NCI-H1048 (cell line): ENCODE measurements around the gene C4orf51.
"Not testable (repeated sequence)": the region's sequence is repeated elsewhere in the genome, so short reads cannot be mapped to it uniquely, and the experiment has no call there.

Experiments used
- DNase-seq: peaks from one replicate; lab custom pipeline; 2025; lab: John Stamatoyannopoulos, UW

The C4orf51 gene

DNA sequence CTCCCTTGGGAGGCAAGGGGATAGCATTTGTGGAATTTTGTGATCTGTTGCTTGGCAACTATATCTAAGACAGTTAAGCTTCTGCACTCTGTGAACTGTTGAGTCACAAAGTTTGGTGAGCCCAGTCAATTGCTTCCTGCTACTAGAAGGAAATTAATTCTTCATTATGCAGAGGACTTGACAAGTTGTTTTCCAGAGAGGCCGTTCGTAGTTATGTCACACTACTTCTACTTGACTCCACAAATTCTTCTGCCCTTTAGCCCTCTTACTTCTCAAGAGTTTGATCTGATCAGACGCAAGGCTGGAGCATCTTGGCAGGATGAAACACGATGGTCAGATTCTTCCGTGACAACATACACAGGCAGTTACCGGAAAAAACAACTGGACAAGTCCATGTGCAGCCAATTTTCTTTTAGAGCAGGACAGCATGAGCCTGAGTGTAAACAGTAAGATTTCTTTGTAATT, at the start of gene C4orf51:
Gene C4orf51 (plus strand): TSS at position 156 of the 465 bp plus-strand sequence. CDS start 58 bp downstream, at position 214.
- no peak for DNase-seq

DNA sequence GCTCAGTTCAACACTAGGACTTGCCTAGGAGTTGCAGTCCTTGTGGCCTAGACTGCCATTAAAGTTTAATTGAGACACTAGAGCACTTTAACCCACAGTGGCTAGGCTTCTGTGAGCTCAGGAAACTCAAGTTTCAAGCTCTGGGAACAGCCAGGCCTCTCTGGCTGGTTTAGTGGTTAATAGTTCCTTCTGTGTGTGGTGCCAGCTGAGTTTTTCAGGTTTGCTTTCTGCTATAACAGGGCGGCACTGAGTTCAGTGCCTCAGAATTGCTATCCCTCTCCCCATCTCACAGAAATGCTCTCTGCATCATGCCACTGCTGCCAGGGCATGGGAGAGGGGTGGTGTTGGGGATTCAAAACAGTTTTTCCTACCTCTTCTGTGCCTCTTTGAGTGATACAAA, 44.8 kb upstream of the C4orf51 start:
- DNase-seq = no peak

DNA sequence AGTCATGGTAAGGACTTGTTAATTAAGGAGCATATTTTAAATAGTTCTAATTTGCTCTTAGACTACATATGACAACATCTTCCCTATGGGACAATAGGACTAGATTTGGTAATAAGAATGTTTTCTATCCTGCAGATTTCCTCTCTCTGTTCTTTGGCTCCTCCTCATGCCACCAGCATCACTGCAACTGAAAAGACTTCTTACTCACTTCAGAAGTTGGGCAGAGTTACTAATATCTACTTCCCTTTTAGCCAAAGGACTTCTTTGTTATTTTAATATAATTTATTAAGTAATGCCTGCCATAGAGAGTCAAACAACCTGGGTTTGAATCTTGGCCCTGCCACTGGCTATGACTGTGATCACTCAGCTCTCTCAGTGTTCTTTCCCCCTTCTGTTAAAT, 44.3 kb upstream of the C4orf51 start:
- no peak for DNase-seq

DNA sequence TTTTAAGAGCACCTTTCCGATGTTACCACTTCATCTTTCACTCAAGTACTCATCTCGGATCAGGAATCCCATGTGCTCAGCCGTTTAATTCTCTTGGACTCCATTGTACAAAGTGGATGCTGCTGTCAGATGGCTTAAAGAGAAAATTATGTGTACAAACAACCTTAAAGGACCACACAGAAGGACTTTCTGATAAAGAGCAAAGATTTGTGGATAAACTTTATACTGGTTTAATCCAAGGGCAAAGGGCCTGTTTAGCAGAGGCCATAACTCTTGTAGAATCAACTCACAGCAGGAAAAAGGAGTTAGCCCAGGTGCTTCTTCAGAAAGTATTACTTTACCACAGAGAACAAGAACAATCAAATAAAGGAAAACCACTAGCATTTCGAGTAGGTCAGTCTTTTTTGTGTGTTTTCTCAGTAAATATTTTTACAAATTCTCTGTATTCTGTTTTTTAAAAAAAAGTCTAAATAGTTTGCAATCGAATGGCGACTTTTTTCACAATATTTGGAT, 40.7 kb upstream of the C4orf51 start:
- no peak for DNase-seq

DNA sequence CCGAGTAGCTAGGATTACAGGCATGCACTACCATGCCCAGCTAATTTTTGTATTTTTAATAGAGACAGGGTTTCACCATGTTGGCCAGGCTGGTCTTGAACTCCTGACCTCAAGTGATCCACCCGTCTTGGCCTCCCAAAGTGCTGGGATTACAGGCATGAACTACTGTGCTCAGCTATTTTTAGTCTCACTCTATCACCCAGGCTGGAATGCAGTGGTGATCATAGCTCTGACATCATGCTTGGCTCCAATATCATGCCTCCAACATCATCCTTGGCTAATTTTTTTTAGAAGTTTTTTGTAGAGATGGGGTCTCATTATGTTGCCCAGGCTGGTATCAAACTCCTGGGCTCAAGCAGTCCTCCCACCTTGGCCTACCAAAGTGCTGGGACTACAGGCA, 39.7 kb upstream of the C4orf51 start:
- not testable (repeated sequence) for DNase-seq

DNA sequence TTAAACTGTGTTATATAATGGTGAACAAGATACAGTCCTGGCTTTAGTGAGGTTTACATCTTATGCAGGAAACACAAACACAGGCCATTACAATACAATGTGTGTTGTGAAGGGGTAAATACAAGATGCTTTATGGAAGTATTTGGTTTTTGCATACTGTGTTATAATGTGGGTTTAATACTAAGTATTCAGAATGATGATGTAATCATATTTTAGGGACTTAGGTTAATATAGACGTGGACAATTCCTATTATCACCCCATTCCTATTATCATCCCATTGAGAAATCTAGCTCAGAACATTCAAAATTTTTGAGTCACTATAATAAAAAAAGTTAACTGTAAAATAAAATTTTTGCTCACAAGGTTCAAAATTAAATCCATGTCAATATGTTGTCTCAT, 36.7 kb upstream of the C4orf51 start:
- DNase-seq = no peak

DNA sequence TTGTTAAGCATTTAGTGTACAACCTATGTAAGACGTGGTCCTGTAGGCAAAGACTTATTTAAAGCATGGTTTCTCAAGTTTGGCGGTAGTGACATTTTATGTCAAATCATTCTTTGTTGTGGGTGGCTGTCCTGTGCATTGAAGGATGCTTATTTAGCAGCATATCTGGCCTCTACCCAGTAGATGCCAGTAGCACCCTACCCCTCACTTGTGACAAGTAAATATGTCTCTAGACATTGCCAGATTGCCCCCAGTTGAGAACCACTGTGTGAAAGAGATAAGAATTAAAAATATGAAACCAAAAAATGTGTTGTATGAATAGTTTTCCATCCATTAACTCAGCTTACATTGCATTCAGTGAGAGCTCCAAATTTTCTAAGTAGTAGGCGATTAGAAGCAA, 35.2 kb upstream of the C4orf51 start:
- no peak for DNase-seq

DNA sequence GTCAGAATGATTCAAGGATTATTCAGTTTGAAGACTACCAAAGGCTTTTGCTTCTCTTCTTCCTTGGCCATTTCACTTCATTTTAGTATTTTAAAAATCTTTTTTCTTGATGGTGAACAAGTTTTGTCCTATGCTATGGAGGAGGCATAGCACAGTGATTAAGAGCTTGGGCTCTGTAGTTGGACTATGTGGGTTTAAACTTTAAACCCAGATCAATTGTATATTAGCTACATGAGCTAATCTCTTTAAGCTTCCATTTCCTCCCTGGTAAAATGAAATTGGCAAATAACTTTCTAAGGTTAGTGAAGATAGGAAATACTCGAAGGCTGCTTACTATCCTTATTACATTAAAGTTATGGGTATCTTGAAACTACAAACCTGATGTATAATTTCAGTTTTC, 23.8 kb upstream of the C4orf51 start:
- no peak for DNase-seq

DNA sequence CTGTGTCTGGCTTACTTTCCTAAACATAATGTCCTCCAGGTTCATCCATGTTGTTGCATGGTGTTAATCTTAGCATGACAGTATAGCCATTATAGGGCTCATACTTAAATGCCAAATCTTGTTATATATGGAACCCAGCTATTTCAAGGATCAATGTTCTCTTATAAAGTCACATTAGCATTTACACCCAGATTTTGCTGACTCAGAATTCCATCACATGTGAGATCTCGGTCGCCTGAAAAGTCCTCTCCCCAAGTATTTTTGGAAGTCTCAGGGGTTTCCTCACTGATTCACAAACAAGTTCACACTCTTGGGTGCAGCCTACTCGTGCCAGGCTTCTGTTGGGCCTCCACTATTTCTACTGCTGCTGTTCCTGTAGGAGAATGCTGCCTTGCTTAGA, 19.9 kb upstream of the C4orf51 start:
- DNase-seq = no peak

DNA sequence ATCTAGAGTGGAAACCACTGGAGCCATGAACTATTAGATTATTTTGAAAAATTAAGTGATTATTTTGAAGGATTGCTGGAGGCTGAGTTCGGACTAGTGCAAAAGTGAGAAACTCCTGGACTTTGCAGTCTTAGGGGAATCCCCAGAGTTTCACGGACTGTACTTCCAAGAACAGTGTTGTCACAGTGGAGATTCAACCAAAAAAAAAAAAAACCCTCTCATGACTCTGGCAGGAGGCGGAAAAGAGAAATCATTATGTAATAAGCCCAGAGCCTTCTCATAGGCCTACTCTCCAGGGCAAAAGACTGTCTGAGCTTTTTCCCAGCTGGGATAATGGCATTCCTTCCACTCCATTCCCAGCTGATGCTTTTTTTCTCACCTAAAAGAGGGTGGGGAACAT, 16.8 kb upstream of the C4orf51 start:
- DNase-seq = no peak

DNA sequence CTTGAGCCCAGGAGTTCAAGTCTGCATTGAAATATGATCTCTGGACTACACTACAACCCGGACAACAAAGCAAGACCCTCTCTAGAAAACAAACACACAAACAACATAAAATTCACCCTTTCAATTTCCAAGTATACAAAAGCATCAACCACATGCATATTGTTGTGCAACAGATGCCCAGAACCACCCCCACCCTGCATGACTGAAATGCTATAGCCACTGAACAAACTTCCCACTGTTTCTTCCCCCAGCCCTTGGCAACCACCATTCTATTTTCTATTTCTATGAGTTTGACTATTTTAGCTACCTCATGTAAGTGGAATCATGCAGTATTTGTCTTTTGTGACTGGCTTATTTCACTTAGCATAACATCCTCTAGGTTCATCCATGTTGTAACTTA, 14.2 kb upstream of the C4orf51 start:
- no peak for DNase-seq

DNA sequence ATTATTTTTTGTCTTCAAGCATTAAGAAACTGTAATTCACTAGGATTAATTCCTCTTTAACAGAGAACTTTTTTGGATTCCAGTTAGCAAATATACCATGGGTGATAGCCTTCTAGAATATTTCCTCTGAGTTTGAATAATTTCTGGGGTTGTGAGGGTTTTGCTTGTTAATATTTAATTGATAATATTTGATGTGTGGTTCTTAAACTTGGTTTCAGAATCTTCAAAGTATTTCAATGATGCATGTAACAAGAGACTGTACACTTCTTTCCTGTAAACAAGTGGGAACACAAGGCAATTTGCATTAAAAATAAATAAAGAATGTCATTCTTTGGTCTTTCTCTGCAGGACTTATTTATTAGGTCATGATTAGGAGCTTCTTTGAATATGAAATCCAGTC, 9.5 kb upstream of the C4orf51 start:
- DNase-seq = no peak

DNA sequence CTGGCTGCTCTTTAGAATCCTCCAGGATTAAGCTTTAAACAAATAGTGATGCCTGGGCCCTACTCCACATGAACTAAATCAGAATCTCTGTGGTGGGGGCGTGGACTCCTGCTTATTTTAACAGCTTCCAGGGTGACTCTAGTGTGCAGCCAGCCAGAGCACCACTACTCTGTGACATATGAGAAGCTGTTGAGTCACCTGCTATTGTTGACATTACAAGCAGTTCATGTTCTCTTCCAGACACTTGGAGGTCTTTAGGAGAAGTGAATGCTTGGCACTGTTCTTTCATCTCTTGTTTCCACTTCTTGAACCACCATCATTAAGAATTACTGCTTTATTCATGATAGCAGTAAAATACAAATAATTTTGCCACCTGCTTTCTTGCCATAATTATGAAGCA, 426 bp upstream of the C4orf51 start:
- no peak for DNase-seq

DNA sequence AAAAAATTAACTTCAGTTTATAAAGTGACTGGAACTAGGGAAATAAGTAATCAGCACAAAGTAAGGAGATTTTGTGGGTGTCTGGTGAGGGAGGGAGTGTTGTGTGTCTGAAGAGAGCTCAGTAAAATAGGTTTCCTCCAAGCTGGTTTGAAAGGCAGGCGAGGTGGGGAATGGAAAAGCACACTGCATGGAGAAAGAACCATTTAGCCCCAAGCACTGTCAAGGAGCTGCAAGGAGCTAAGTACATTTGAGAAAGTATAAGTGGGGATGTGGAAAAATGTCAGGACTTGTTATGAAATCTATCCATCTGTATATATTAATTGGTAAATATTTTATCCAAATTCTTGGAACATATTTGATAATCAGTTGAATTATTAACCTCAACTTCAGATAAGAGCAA, 956 bp downstream of the C4orf51 start:
- no peak for DNase-seq

DNA sequence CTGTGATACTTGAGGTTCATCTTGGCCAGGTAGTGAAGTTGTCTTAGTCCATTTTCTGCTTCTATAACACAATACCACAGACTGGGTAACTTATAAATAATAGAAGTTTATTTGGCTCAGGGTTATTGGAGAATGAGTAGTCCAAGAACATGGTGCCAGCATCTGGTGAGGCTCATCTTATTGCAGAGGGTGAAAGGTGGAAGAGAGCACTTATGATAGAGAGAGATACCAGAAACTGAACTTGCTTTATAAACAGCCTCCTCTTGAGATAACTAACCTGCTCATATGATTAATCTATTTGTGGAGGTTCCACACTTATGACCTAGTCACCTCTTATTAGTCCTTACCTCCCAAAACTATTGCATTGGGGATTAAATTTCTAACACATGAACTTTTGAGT, 1.6 kb downstream of the C4orf51 start:
- DNase-seq = no peak

DNA sequence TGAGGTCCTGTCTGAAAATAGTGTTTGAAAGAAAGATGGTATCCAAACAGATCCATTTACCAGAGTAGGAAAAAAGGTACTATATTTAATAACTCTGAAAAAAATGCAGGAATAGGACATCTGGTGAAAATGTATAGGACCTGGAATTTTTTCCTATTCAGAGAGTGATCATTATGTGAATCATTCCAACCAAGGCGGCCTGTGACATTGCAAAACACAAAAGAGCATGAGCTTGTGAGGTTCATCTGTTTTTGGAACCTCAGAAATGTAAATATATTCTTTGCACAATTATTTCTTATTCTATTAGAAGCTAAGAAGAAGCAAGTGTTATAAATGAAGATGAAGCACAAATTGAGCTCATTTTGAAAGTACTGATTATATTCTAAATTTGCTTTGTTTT, 2.0 kb downstream of the C4orf51 start:
- no peak for DNase-seq

DNA sequence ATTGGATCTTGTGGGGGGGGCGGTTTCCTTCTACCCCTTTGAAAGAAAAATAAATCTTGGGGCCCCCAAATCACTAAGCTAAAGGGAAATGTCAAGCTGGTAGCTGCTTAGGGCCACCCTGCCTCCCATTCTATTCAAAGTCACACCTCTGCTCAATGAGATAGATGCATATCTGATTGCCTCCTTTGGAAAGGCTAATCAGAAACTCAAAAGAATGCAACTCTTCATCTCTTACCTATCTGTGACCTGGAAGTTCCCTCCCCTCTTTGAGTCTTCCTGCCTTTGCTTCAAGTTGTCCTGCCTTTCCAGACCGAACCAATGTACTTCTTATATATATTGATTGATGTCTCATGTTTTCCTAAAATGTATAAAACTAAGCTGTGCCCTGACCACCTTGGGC, 7.0 kb downstream of the C4orf51 start:
- no peak for DNase-seq

DNA sequence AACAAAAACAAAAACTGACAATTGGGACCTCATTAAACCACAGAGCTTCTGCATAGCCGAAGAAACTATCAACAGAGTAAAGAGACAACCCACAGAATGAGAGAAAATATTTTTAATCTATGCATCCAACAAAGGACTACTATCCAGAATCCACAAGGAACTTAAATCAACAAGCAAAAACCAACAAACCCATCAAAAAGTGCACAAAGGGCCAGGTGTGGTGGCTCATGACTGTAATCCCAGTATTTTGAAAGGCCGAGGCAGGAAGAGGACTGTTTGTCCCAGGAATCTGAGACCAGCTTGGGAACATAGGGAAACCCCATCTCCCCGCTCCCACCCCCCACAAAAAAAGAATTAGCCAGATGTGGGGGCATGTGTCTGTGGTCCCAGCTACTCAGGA, 10.7 kb downstream of the C4orf51 start:
- no peak for DNase-seq

DNA sequence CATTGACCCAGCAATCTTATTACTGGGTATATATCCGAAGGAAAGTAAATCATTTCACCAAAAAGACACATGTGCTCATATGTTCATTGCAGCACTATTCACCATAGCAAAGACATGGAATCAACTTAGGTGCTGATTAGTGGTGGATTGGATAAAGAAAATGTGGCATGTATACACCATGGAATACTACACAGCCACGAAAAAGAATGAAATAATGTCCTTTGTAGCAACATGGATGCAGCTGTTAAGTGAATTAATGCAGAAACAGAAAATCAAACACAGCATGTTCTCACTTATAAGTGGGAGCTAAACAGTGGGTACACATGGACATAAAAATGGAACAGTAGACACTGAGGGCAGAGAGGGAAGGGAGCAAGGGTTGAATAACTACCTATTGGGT, 11.5 kb downstream of the C4orf51 start:
- not testable (repeated sequence) for DNase-seq

DNA sequence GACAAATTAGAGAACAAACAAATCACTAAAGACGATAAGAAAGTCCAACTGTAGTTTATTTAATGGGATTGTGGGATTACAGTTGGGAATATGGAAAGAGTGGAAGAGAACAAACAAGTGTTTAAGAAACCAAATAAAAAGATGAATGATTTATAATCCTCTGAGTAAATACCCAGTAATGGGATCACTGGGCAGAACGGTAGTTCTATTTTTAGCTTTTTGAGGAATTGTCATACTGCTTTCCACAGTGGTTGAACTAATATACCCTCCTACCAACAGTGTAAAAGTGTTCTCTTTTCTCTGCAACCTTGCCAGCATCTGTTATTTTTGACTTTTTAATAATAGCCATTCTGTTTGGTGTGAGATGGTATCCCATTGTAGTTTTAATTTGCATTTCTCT, 15.0 kb downstream of the C4orf51 start:
- no peak for DNase-seq

DNA sequence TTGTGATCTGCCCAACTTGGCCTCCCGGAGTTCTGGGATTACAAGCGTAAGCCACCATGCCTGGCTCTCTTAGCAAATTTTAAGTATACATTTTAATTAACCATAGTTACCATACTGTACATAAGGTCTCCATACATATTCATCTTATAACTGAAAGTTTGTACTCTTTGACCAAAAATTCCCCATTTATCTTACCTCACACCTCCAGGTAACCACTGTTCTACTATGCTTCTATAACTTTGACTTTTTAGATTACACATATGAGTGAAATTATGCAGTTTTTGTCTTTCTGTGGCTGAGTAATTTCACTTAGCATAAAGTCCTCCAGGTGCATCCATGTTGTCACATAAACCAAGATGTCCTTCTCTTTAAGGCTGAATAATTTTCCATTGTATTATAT, 17.4 kb downstream of the C4orf51 start:
- DNase-seq = no peak

DNA sequence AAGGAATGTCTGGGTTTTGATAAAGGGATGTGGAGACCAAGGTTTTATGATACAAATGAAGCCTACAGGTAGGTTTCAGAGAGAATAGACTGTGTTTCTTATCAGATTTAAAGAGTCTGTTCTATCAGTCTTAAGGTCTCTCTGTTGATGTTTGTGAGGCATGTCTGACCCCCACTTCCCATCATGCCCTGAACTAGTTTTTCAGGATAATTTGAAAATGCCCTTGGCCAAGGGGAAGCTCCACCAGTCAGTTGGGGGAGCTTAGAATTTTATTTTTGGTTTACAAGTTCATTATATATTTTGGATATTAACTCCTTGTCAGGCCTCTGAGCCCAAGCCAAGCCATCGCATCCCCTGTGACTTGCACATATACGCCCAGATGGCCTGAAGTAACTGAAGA, 18.6 kb downstream of the C4orf51 start:
- DNase-seq = no peak

DNA sequence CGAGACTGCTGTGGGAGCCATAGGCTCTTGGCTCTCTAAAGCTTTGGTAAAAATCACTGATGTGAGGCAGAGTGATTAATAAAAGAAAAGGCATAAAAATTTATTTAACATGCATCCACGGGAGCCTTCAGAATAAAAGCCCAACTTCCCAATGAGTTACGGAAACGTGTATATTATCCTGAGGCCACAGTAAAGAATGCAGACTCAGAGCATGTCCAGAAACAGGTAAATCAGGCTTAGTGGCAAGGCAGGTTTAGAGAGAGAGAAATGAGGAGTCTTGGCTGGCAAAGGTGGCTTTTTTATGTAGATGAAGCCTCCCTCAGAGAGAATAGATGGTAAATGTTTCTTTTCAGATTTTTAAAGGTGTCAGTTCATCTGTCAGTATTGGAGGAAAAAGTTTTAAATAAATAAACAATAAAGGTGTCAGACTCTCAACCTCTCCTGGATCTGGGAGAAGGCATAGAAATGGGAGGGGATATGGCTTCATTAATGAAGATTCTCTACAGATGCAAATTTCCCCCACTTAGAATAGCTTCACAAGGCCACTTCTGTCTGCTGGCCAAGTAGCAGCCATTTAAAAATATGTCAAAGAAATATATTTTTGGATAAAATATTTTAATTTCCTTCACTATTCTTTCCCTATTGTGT, 24.0 kb downstream of the C4orf51 start:
- DNase-seq = no peak

DNA sequence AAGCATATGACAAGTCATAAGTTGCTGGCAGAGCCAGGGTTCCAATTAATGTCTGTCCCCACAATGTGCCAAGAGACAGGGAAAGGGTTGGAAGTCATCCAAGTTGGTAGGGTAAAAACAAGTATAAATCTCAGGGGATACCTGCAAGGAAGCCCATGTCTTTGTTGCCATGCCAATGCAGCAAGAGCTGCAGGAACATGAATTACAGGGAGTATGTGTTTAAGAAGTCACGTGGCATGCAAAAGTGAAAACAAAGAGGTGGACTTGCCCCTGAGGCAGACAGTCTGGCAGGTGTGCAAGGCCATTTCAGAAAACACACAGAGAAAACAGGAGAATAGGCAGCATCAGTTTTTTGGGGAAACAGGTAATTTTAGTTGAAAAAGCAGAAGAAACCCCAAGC, 29.4 kb downstream of the C4orf51 start:
- DNase-seq = no peak
